OCI-LY1 (cell line): Measurements from ENCODE around the gene HDC.

Source experiments
- H2AFZ ChIP-seq: fragments of 200-600 bp; sonication (generic), shearing (Covaris generic); 2 replicates; pipeline ENCODE4 v1.6.0; 2014; ENCODE audit warnings: antibody characterized with exemption, mild to moderate bottlenecking, low read length
- H3F3A ChIP-seq: fragments of 200-600 bp; sonication (generic), shearing (Covaris generic); 2 replicates; pipeline ENCODE4 v1.6.0; 2014; ENCODE audit warnings: mild to moderate bottlenecking, antibody characterized with exemption, low read length, moderate library complexity; ENCODE audit not compliant: insufficient read depth
- H3K27ac ChIP-seq: fragments of 200-600 bp; sonication (generic); 2 replicates; pipeline ENCODE4 v1.5.1; 2014; ENCODE audit warnings: low read length, mixed run types, mild to moderate bottlenecking, low read depth; ENCODE audit not compliant: poor library complexity, severe bottlenecking
- H3K27me3 ChIP-seq: fragments of 200-600 bp; sonication (generic); 2 replicates; pipeline ENCODE4 v1.6.0; 2014; ENCODE audit warnings: antibody characterized with exemption, mild to moderate bottlenecking, low read length, moderate library complexity; ENCODE audit not compliant: insufficient read depth
- H3K36me3 ChIP-seq: fragments of 200-600 bp; sonication (generic); 2 replicates; pipeline ENCODE4 v1.6.1; 2014; ENCODE audit warnings: mild to moderate bottlenecking, antibody characterized with exemption, low read length, moderate library complexity, mixed read lengths; ENCODE audit not compliant: insufficient read depth
- H3K4me1 ChIP-seq: fragments of 200-600 bp; sonication (generic); 2 replicates; pipeline ENCODE4 v1.5.1; 2014; ENCODE audit warnings: mild to moderate bottlenecking, low read length, moderate library complexity; ENCODE audit not compliant: insufficient read depth, severe bottlenecking
- H3K4me2 ChIP-seq: fragments of 200-600 bp; sonication (generic), shearing (Covaris generic); 2 replicates; pipeline ENCODE4 v1.6.1; 2014; ENCODE audit warnings: low read length
- H3K4me3 ChIP-seq: fragments of 200-600 bp; sonication (generic); 2 replicates; pipeline ENCODE4 v1.5.1; 2014; ENCODE audit warnings: low read length, low read depth, mild to moderate bottlenecking, mixed read lengths; ENCODE audit not compliant: poor library complexity, severe bottlenecking
- H3K79me2 ChIP-seq: fragments of 200-600 bp; shearing (Covaris generic); 2 replicates; pipeline ENCODE4 v1.6.1; 2016; ENCODE audit warnings: mixed run types, low read length, mixed read lengths; ENCODE audit not compliant: insufficient read depth
- H3K9ac ChIP-seq: fragments of 200-600 bp; sonication (generic), shearing (Covaris generic); 2 replicates; pipeline ENCODE4 v1.6.1; 2014; ENCODE audit warnings: mild to moderate bottlenecking, low read length, mixed read lengths
- H3K9me2 ChIP-seq: fragments of 200-600 bp; sonication (generic), shearing (Covaris generic); 2 replicates; pipeline ENCODE4 v1.6.1; 2014; ENCODE audit warnings: low read depth, mild to moderate bottlenecking, low read length, mixed read lengths
- H3K9me3 ChIP-seq: fragments of 200-600 bp; shearing (Covaris generic); 2 replicates; pipeline ENCODE4 v1.6.1; 2014; ENCODE audit warnings: low read length, mixed read lengths
- H4K20me1 ChIP-seq: fragments of 200-600 bp; sonication (generic), shearing (Covaris generic); 2 replicates; pipeline ENCODE4 v1.6.0; 2016; ENCODE audit warnings: mild to moderate bottlenecking, low read length; ENCODE audit not compliant: insufficient read depth
- EZH2 ChIP-seq: fragments of 200-600 bp; sonication (generic), shearing (Covaris generic); IDR thresholded peaks from 2 replicates; pipeline ENCODE4 v1.8.0; 2017; ENCODE audit warnings: borderline replicate concordance, mixed run types, mild to moderate bottlenecking, antibody characterized with exemption, low read length, moderate library complexity, mixed read lengths
- TF ChIP-seq, protein P1 (sequence below): fragments of 200-600 bp; sonication (generic), shearing (Covaris generic); IDR thresholded peaks from 2 replicates; pipeline ENCODE4 v1.5.1; 2017; ENCODE audit warnings: mild to moderate bottlenecking, antibody characterized with exemption, low read length, moderate library complexity, mixed read lengths

Gene HDC

DNA sequence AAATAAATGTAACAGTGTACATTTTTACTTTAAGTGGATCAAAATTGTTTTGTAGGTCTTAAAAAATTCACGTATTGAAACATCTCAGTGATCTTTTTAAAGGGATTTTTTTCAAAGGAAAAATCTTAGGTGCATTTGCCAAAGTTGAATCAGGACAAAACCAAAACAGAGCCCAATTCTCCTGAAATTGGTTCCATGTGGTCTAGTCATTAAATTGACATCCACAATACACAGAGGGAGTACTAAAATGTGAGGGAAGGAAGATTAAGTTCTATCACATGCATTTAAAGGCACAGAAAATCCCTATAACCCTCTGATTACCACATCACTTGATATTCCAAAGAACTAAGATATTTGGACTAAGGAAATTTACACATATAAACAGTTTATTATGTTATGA lies 39.3 kb upstream of the HDC start:
- Histone ChIP-seq H3K9me3 (peaks cover 12% of the 10 kb centered on the region), H3K27ac (no peak overlapping the region), H3K9ac (no peak overlapping the region), H3K36me3 (peaks cover 57% of the 10 kb centered on the region), H3K27me3 (no peaks in the 10 kb centered on the region), H3K4me1 (peaks cover 4% of the 10 kb centered on the region), H3F3A (no peaks in the 10 kb centered on the region), H3K4me3 (no peak overlapping the region), H3K9me2 (no peaks in the 10 kb centered on the region), H3K4me2 (no peak overlapping the region), H3K79me2 (no peaks in the 10 kb centered on the region), H4K20me1 (no peaks in the 10 kb centered on the region), H2AFZ (no peak overlapping the region)
- no peak for TF ChIP-seq EZH2
- TF ChIP-seq, protein P1, sequence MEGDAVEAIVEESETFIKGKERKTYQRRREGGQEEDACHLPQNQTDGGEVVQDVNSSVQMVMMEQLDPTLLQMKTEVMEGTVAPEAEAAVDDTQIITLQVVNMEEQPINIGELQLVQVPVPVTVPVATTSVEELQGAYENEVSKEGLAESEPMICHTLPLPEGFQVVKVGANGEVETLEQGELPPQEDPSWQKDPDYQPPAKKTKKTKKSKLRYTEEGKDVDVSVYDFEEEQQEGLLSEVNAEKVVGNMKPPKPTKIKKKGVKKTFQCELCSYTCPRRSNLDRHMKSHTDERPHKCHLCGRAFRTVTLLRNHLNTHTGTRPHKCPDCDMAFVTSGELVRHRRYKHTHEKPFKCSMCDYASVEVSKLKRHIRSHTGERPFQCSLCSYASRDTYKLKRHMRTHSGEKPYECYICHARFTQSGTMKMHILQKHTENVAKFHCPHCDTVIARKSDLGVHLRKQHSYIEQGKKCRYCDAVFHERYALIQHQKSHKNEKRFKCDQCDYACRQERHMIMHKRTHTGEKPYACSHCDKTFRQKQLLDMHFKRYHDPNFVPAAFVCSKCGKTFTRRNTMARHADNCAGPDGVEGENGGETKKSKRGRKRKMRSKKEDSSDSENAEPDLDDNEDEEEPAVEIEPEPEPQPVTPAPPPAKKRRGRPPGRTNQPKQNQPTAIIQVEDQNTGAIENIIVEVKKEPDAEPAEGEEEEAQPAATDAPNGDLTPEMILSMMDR, result no peak

DNA sequence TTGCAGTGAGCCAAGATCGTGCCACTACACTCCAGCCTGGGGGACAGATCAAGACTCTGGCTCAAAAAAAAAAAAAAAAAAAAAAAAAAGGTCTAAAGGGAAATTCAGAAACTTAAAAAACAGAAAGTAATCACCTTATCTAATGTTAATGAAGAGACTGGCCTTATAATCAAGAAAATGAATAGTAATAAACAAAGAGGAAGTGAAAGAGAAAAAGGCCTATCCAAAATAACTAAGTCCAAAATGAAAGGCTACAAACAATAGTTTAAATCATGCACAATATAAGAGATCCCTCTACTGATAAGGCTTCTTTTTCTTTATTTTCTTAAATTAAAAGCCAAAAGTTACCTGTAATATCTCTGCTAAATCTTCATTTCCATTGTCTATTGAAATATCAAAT lies 37.1 kb upstream of the HDC start:
- H3K36me3 ChIP-seq, result peaks cover 60% of the 10 kb centered on the region
- H3K4me2 ChIP-seq, result no peak overlapping the region

DNA sequence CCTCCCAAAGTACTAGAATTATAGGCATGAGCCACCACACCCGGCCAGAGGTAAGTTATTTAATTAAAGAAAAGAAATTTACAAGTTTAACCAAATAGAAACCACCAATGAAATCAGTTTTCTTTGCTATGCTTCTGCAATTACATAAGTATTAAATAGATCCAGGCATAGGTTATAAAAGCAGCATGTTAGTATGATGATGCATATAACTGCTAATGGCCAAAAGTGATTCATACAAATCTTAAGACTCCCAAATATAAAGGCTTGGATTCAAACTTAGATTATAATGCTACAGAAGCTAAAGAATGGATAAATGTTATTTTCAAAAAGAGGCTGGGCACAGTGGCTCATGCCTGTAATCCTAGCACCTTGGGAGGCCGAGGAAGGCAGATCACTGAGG lies 32.8 kb upstream of the HDC start:
- Histone ChIP-seq H3K4me2 (no peak overlapping the region), H4K20me1 (no peaks in the 10 kb centered on the region), H3K79me2 (no peaks in the 10 kb centered on the region), H3K4me3 (no peak overlapping the region), H3K27ac (no peak overlapping the region), H3K36me3 (peaks cover 53% of the 10 kb centered on the region), H3F3A (no peaks in the 10 kb centered on the region), H3K9ac (no peak overlapping the region), H3K4me1 (peaks cover 4% of the 10 kb centered on the region), H3K9me2 (no peaks in the 10 kb centered on the region), H3K9me3 (no peaks in the 10 kb centered on the region), H3K27me3 (no peaks in the 10 kb centered on the region), H2AFZ (no peak overlapping the region)
- no peak for TF ChIP-seq EZH2
- TF ChIP-seq, protein P1, result no peak

More for the DNA sequence above, 37.1 kb upstream of the HDC start:
- H3K27me3 ChIP-seq, result no peaks in the 10 kb centered on the region
- H3F3A ChIP-seq, result no peaks in the 10 kb centered on the region
- H3K9me2 ChIP-seq, result no peaks in the 10 kb centered on the region
- no peaks in the 10 kb centered on the region for H4K20me1 ChIP-seq
- H3K4me1 ChIP-seq, result peaks cover 4% of the 10 kb centered on the region
- TF ChIP-seq, protein P1, result no peak
- TF ChIP-seq EZH2, result no peak
- no peaks in the 10 kb centered on the region for H3K79me2 ChIP-seq
- H3K27ac ChIP-seq, result no peak overlapping the region
- no peak overlapping the region for H2AFZ ChIP-seq
- 0 out of 2 replicates have a peak, but pooled peaks cover 4% of the 10 kb centered on the region for H3K9me3 ChIP-seq
- no peak overlapping the region for H3K9ac ChIP-seq
- H3K4me3 ChIP-seq, result no peak overlapping the region
